Neural progenitor cell (in vitro differentiated cells): ENCODE results near the gene SCYGR1.

Experiments used
- CTCF ChIP-seq: fragments of 200-600 bp; sonication (generic); IDR thresholded peaks from 2 replicates; pipeline ENCODE4 v1.5.1; 2017; ENCODE audit warnings: antibody characterized with exemption, mild to moderate bottlenecking
- EZH2 ChIP-seq: fragments of 200-600 bp; sonication (generic); IDR thresholded peaks from 2 replicates; pipeline ENCODE4 v1.6.1; 2017; ENCODE audit warnings: antibody characterized with exemption, mild to moderate bottlenecking, moderate library complexity
- EZH2phosphoT487 ChIP-seq: fragments of 200-600 bp; sonication (generic); IDR thresholded peaks from 2 replicates; pipeline ENCODE4 v1.6.1; 2017; ENCODE audit warnings: antibody characterized with exemption

DNA sequence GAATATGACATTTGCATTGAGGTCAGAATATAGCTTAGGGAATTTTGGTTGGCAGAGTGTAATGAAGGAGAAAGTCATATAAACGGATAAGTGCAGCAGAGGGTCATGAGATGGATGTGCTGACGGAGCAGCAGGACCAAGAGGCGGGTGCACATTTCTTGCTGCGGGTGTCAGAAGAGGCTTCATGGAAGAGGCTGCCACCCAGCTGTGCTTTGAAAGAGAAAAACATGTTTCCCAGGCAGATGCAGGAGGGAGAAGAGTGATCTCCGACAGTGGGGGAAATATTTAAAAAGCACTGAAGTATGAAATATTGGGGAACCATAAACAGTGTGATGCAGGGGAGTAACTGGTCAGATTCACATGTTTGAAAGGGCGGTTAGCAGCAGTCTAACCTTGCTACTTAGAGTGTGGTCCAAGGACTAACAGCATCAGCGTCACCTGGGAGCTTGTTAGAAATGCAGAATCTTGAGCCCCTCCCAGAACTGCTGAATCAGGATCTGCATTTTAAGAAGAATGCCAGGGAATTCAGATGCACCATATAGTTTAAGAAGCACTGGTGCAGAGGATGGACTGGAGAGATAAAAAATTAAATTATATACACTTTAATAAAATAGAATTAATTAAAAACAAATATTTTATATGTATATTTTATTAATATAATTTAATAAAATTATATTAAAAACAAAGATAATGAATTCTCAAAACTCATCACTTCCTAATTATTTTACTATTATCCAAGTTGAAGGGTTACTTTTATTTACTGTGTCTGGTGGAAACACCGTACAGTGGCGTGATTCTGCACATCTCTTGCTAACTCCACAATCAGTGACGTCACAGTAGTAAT, 36.1 kb upstream of the SCYGR1 start:
- TF ChIP-seq CTCF (no peak), EZH2phosphoT487 (no peak), EZH2 (no peak)
